ENCODE measurements around the gene BHLHE41.

BHLHE41 gene

DNA sequence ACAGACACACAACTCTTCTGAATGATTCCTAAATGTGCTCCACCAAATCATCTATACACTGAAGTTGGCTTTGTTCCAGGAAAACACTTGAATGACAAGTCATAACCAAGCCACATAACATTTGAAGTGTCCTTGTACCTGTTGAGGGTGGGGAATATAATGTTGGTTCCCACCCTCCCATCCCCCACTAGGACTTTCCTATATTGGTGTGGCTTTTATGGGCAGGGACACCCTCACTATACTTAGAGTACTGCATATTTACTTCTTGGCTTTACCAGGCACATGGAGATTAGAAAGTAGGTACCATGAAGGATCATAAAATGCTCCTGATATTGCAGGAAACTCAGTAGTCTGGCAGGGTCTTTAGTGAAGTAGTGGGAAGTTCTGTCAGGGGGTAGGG is 9.7 kb upstream of the BHLHE41 start:
- no peak for DNase-seq (ENCODE audit: low spot score)

DNA sequence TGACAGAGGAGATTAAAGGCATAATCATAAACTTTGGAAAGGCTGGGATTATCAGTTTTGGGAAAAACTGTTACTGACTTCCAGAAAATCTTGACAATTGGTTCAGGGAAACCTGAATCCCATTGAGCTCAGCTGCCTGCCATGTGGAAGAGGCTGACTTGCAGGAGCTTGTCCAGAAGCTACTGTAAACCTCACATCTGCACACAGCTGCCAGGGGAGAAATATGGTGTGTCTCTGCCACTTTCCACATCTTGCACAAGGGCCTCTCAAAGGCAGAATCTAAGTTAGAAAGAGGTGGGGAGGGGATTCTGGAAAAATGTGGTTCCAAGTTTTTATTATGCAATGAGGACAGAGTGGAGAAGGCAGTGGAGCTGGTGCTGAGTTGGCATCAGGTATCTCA is 8.7 kb upstream of the BHLHE41 start:
- no peak for DNase-seq (ENCODE audit: low spot score)

DNA sequence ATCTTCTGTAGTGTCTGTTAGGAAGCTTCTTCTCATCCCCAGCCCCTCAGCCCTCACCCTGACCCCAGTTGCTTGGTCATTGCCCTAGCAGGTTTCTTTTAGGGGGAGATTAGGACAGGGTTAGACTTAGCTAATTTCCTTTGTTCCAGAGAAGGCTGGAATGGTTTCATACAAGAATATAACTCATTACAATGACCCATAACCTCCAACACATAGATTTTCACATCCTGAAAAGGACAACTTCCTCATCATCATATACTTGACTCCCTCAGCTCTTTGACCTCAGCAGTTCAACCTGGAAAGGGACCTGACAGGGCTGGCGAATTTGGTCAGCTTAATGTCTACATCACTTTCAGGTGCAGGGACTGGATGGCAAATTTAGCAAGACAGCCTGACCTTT is 8.0 kb upstream of the BHLHE41 start:
- DNase-seq (ENCODE audit: low spot score): no peak

DNA sequence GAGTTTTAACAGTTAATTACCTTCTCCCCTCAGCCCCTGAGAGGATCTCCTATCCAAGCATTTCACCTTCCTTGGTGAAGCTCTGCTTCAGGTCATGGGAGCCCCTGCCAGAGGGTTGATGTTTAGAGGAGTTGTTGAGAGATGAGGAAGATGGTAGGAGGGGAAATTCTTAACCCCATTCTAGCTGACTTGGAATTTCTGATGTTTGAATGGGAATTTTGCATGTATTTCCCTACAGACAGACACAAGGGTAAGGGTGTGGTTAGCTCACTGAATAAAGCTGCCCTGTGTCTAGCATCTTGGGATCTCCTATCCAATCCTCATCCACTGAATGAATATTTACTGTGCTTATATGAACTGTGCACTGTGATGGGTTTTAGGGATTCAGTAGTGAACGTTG is 7.1 kb upstream of the BHLHE41 start:
- no peak for DNase-seq (ENCODE audit: low spot score)

DNA sequence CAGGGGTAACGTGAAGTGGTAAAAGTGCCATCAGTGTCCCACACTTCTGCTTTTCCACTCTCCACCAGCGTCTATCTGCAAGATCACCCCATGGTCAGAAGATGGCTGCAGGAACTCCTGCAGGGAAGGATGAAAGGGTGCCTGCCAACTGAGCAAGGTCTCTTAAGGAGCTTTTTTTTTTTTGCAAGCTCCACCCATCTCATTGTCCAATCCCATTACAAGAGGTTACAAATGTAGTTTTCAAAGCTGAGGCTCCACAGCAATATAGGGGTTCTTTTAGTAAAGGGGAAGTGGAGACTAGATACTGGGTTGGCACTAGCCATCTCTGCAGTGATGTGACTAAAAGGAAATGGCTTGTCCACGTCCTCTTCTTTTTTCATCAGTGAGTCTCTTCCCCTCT is 5.9 kb upstream of the BHLHE41 start:
- DNase-seq (ENCODE audit: low spot score): no peak

DNA sequence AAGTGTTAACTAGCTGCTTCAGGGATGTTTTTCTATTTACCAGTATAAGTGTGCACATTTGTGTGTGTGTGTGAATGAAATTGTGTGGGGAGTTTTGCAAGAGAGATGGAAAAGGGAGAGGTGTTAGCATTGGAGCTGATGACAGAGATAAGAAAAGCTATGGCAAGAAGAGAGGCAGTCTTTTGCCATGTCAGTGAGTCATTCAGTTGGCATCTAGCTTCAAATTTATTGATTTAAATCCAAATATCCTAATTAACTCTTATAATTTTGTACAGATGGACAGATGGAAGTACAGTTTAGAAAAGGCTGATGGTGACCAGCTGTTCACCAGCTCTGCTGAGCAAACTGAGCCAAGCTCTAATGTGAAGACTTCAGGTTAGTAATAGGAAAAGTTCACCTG is 3.3 kb upstream of the BHLHE41 start:
- peak; percentile 13 for DNase-seq (ENCODE audit: low spot score)

DNA sequence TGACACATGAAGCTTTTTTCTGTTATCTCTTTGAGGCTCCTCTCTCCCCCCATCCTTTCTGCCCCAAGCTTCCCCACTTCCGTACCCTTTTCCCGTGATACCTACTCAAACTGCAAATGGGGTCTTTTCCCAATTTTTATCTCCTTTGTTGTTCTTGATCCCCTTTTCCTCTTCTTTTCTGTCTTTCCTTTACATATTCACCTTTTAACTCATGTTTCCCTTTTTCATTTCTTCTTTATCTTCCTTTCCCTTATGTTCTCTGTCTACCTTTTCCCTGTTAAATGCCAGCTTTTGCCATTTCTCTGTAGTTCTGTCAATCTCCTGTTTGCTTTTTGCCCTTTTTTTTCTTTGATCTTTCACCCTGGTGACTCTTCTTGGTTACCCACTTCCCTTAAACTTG is 2.6 kb upstream of the BHLHE41 start:
- DNase-seq (ENCODE audit: low spot score): no peak

DNA sequence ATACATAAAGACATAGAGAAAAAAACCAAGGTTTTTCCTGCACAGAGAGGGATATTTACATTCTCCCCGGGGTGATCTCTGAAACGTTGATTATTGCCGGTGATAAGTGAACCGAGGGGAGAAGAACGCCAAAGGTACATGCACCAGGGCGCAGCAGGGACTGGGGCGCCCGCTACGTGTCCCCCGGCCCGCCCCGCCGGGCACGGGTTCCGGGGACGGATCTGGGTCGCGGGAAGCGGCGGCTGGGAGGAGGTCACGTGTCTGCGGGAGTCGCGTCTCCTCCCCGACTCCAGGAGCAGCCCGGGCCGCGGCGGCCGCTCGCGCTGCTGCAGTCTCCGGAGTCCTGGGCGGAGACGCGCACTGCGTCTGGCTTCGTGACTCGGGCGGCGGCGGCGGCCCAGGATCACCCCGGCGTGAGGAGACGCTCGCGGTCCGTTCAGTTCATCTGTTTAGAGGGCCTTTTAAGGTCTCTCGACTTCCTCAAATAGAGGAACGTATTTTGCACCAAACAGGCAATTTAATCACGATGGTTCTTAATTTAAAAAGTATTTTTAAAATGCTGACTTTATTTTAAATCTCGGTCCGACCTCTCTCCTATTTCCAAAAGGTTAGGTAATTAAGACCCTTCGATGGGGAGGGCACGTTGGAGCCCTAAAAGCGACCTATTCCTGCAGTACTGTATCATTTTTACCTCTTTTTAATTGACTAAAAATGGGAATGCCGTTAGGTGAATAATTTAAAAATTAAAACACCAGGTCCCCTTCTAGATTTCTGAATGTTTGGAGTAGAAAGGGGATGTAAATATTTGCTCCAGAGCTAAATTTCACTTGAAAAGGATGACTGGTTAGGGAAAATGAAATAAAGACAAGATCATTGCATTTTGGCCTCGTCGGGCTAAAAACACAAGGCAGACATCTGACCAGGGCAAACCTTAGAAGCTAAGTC is 1.8 kb upstream of the BHLHE41 start:
- DNase-seq (ENCODE audit: low spot score): peak; percentile 93

DNA sequence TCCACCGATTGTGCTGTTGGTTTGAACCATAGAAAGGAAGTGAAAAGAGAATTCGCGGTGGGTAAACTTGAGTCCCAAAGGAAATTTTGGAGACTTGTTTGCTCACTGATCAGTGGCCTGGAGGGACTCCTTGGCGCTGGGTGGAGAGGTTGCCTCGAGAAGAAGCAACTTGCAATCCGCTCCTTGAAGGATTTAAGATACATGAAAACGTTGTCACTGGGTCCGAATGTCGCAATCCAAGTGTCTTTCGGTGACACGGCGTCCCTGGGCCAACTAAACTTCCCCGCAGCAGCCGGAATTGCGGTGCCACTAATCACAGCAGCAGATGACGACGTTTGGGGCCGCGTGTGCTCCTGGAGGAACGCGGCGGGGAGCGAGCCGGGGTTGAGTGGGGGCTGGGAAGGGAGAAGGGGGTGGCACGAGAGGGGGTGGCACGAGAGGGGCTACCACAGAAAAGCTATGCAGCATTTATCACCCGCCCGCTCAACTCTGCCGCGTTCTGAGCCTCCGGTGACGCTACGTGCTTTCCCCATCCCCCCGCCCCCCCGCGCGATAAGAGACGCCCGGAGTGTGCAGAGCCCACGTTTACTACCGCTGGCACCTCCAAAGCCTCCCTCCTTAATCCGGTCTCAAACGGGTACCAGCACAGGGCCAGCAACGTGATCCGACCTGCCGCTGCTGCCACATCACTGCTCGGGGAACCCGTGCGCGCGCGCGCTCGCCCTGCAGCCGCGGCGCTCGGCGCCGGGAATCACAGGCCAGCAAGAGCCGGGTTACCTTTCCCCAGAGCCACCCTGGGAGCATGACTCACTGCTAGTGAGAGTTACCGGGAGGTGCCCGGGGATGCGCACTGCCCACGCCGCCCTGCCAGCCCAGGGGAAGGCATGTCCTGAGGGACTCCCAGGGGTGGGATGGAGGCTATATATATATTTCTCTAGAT is 833 bp upstream of the BHLHE41 start:
- peak; percentile 73 for DNase-seq (ENCODE audit: low spot score)

DNA sequence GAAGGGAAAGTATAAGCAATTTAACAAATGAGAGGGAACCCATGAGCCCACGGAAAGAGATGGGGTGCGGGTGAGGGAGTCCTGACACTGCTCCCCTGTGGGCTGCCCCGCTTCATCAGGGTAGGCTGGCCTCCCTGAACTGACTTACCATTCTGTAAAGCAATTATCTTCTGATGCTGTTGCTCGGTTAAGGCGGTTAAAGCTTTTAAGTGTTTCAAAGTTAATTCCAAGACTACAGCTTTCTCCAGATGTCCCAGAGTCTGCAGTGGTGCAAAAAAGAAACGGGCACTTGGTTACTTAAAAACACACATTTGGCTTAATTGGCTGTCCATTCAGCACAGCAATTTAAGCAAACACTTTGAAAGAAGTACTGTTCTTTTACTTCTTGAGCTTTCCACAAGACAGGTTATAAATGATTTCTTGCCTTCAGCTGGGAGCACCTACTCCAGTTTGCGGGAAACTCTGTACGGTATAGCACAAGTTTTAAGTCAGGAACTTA is 1.3 kb downstream of the BHLHE41 start:
- no peak for DNase-seq (ENCODE audit: low spot score)

DNA sequence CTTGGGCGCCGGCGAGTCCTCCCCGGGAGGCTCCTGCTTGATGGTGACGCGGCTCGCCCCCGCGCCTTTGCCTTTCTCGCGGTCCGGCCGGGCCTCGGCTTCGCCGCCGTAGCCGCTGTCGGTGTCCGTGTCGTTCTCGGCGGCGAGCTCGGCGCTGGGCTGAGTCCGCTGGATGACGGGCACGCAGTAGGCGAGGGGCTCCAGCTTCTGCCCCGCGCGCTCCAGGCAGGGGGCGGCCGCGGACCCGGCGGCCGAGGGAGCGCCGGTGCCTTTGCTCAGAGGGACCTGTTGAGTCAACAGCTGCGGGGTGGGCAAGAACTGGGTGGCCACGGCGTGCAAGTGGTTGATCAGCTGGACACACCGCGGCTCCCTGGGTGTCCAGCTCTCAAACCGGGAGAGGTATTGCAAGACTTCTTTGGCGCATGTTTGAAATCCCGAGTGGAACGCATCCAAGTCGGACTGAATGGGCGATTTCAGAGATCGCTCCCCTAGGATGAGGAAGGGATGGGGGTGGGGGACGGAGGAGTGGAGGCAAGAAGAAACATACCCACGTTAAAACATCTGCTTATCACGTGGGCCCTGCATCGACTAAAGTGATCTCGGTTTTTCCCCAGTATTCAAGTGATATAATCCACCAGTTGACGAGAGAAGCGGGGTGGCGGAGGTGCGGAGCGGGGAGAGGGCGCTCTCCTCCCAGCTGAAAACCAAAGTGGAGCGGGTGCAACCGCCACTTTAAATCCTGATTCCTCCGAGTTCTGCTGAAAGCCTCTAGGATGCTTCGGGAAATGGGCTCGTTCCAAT is 2.0 kb downstream of the BHLHE41 start:
- peak; percentile 61 for DNase-seq (ENCODE audit: low spot score)

DNA sequence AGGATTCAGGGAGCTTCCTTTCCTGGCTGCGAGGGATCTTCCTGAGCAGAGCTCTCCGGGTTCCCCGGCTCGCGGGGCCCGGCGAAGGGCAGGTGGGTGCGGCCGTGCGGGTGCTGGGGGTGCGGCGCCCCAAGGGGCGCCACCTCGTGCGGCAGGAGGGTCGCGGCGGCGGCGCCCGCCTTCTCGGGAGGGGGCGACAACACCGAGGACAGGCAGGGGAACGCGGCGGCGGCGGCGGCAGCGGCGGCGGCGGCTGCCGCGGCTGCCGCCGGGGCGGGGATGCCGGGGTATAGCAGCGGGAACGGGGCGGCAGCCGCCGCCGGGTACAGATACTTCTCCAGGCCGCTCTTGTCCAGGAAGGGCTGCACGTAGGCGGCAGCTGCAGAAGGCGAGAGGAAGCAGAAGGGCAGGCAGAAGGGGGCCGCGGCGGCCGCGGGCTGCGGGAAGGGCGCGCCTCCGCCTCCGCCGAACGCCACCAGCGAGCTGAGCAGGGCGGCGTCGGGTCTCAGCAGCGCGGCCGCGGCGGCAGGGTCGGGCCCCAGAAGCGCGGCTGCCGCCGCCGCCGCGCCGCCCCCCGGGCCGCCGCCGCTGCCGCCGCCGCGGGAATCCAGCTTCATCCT is 2.7 kb downstream of the BHLHE41 start:
- no peak for DNase-seq (ENCODE audit: low spot score)

DNA sequence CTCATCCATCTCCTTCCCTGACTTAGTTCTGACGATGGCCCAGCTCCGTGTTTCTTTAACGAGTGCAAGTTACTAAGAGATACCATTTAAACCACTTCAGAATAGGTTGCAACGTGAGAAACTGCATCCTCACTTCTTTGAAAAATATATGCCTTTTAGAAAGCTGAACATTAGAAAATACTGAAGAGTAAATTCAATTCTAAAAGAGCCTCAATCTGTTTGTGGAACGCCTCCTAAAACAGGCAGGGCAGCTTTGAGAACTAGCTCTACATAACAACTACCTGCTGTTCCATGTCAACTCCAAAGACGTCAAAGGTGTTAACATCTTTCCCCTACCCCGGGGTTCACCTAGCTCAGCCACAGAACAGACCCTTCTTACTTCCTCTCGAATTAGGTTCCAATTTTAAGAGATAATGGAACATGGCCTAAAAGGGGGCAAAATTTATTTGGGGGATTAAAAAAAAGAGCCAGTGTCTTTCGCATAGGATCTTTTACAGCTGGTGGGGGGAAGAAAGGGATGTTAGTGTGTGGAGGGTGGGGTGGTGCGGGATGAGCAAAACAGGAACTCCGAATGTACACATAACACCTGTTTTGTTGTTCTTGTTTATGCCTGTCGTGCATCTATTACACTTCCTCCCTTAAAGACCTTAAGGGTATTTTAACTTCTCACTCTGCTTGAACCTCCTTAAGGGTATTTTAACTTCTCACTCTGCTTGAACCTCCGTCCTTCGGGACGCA is 3.3 kb downstream of the BHLHE41 start:
- no peak for DNase-seq (ENCODE audit: low spot score)

DNA sequence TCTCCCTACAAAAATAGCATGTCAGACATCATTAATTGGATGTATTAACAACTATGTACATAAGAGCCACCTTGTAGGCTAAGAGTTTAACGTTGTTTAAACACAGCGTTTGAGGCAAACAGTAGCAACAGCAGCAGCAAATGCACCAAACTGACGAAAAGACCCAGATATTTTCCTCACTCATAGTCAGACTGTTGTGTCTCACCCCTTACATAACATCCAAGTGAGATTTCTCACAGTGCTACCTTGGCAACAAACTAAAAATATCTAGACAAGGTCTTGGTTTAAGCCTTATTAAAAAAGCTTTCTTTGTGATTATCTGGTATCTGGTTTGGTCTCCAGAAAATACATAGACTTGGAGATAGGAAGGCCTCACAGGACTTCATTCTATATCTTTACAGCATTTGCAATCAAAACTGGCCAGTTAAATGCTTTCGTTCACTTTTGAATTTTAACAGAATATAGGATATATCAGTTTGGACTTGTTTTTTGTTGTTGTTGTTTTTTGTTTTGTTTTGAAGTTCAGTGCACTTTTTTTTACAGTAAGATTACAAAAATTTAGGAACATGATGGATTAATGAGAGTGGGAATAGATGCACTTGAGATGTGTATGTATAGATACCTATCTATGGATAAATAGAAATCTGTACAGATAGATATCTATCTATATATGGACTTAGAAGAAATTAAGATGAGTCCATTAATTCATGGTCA is 4.1 kb downstream of the BHLHE41 start:
- no peak for DNase-seq (ENCODE audit: low spot score)

DNA sequence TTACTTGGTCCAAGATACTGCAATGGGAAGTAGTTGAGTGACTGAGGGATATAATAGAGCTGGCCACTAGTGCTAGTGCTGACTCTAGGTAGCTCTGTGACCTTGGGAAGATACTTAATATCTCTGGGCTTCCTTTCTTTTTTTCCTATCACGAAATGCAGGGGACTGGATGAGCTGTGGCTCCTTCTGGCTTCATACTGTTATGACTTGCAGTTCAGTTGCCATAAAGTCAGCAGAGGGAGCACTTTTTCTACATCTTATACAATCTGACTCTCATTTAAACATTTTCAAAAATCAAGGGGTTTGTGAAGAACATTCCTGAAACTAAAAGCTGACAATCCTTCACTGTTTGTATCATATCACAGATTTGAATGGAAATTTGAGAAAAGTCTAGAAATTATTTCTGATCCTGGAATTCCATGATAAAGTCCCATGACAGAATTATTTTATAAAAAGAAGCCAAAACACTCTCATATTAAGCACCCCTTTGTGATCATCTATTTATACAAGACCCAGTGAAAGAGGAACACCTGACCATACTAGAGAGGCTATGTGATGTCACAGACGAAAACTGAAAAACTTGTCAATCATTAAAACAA is 5.3 kb downstream of the BHLHE41 start:
- DNase-seq (ENCODE audit: low spot score): peak; percentile 43

DNA sequence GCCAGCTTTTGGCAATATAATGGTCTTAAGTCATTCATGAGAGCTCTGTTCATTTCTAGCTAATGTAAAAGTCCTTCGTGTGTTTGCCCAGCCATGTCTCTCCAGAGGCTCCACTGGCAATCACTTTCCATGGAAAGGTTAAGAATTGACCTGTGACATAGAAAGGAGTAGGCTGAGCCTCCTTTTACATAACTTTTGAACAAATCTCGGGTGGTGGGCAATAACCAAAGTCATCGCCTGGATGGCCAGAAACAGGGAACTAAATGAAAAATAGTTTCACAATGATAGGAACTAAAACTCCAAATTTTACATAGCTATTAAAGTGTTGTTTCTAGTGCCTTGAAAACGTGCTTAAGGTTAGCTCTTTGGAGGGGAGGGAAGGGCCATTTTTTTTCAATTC is 6.5 kb downstream of the BHLHE41 start:
- DNase-seq (ENCODE audit: low spot score): no peak

DNA sequence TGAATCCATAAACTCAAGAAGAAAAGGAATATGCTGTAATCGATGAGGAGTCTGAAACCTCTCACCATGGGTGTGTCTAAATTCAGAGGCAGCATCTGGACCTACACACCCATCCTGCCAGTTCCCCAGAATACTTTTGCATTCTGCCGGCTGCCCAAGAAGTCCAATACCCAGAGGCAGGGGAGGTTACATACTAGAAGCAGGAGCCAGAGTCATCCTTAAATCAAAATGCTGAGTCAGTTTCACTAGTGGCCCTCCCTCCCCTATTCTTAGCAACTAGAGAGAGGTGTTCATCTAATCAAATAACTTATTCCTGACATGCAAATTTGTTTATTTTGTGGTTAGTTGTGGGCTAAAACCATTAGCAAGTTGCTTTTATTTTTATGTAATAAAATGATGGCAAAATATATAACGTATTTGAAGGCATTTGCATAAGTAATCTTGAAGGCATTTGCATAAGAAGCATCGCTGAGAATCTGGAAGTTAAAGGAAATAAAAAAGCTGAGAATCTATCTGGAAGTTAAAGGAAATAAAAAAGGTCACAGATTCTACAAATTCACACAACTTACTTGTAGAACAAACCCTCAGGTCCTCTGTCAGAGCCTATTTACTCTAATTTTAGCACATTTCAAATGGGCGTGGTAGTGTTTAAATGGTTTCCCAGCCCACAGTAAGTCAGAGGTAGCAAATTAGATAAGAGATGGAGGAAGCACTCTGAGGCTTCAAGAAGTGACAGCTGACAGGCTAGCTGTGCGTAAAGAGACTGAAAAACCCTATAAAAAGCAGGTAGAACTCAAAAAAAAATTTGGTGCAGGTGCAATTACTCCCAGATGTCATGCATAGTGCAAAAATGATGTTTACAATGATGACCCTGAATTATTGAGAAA is 7.8 kb downstream of the BHLHE41 start:
- no peak for DNase-seq (ENCODE audit: low spot score)

DNA sequence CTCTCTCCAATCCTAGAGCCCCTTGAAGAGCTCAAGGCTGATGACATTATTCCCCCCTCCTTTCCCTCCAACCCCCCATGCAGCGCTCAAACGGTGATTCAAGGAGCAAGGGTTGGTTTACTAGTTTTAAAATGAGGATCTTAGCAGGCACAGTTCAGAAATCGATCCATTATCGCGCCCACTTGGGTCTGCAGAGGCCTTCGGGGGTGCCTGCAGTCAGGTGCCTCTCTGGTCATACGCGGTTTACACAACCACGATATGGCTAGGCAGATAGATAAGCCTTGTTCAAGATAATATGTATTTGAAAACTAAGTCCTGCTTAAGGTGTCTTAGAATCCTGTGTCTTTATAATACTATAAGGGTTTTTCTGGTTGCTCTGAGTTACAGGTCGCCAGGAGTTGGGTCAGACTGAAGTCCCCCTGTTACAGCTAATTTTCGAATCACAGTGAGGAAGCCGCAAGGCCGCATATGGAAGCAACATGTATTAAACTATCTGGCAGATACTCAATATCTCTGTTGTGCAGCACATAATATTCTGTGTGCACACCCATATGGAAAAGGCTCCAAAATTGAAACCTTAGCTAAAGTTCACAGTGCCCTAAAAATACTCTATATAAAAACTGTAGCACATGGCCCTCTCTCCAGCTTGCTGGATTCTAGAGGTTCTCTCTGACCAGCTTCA is 10.0 kb downstream of the BHLHE41 start:
- DNase-seq (ENCODE audit: low spot score): no peak

All from AG20443 (cell line).